ENCODE measurements around the gene CIB4.

DNA sequence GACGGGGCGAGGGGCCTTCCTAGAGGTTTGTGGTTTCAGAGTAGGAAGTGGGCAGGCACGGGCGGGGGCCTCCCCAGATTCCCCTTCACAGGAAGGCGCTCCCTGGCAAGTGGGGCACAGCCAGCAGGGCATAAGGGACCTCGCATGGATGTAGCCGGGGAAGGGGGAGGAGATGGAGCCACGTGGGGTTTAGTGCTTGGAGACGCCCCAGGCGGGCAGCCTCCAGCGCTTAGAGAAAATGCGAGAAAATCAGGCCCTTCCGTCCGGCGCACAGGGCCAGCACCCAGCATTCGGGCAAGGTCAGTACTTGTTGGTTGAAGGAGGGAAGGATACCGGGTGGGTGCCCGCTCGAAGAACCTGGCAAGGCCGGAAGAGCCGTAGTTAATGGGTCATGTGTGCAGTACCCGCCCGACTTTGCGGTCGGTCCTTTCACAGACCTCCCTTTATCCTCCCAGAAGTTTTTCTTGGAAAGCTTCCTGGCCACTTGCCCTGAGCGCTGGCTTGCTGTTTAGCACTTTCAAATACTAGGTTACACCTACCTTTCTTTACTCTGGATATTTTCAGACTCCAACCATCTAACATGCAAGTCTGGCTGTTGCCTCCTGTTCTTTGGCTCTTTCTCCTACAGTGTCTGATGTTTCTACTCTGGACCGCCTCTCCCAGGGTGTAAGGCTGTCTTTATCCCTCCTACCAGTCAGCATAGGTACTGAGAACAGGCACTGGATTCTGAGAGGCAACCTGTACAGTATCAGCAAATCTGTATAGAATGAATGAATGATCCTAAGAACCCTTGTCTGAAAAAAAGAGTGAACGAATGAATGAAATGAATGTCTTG is 78.1 kb downstream of the CIB4 start:
- TF ChIP-seq CTCF (IDR thresholded peaks at IDR 0.05) = no peak
- no peak for TF ChIP-seq POLR2A (IDR thresholded peaks at IDR 0.05)
